Neural cell (in vitro differentiated cells): ENCODE measurements around the gene ERAL1. TPM values are rescaled to one million over a fixed set of nuclear protein-coding genes. Genes with fewer than 3 reads are reported as not detected.

Experiments
- H2AFZ ChIP-seq: fragments of 200-600, 300-800 bp; sonication (generic), shearing (Covaris generic); 2 replicates; pipeline ENCODE4 v1.6.0; 2014; ENCODE audit warnings: low read depth, mild to moderate bottlenecking, antibody characterized with exemption, low read length, moderate library complexity
- H3F3A ChIP-seq: fragments of 200-600 bp; shearing (Covaris generic); 2 replicates; pipeline ENCODE4 v1.6.1; 2016; ENCODE audit warnings: mild to moderate bottlenecking, moderate library complexity, mixed read lengths, antibody characterized with exemption, low read length; ENCODE audit not compliant: insufficient read depth, poor library complexity, severe bottlenecking
- H3K27ac ChIP-seq: fragments of 200-600, 300-800 bp; sonication (generic), shearing (Covaris generic); 2 replicates; pipeline ENCODE4 v1.5.1; 2014; ENCODE audit warnings: mild to moderate bottlenecking, low read length, moderate library complexity
- H3K27me3 ChIP-seq: fragments of 300-800, 200-600 bp; sonication (generic), shearing (Covaris generic); 2 replicates; pipeline ENCODE4 v1.6.0; 2014; ENCODE audit warnings: mild to moderate bottlenecking, low read depth, low read length, moderate library complexity; ENCODE audit not compliant: insufficient read depth
- H3K36me3 ChIP-seq: fragments of 300-800, 200-600 bp; sonication (generic), shearing (Covaris generic); 2 replicates; pipeline ENCODE4 v1.5.1; 2014; ENCODE audit warnings: mild to moderate bottlenecking, antibody characterized with exemption, low read length, moderate library complexity; ENCODE audit not compliant: insufficient read depth
- H3K4me2 ChIP-seq: fragments of 300-800, 200-600 bp; sonication (generic), shearing (Covaris generic); 2 replicates; pipeline ENCODE4 v1.6.0; 2014; ENCODE audit warnings: mild to moderate bottlenecking, low read length
- H3K4me3 ChIP-seq: fragments of 300-800, 200-600 bp; sonication (generic), shearing (Covaris generic); 2 replicates; pipeline ENCODE4 v1.5.1; 2014; ENCODE audit warnings: mild to moderate bottlenecking, low read length, moderate library complexity
- H3K79me2 ChIP-seq: fragments of 200-600 bp; shearing (Covaris generic); replicated peaks from 2 replicates; pipeline ENCODE4 v1.6.0; 2014; ENCODE audit warnings: mild to moderate bottlenecking, low read length, moderate library complexity; ENCODE audit not compliant: insufficient read depth
- H3K9ac ChIP-seq: fragments of 300-800, 200-600 bp; sonication (generic), shearing (Covaris generic); 2 replicates; pipeline ENCODE4 v1.6.1; 2016; ENCODE audit warnings: mild to moderate bottlenecking, low read length, mixed read lengths
- H3K9me2 ChIP-seq: fragments of 200-600 bp; shearing (Covaris generic); 2 replicates; pipeline ENCODE4 v1.6.1; 2016; ENCODE audit warnings: mild to moderate bottlenecking, low read length, mixed read lengths; ENCODE audit not compliant: insufficient read depth
- H3K9me3 ChIP-seq: fragments of 200-600, 300-800 bp; sonication (generic), shearing (Covaris generic); 2 replicates; pipeline ENCODE4 v1.6.1; 2016; ENCODE audit warnings: mild to moderate bottlenecking, mixed run types, low read length, moderate library complexity, mixed read lengths
- H4K20me1 ChIP-seq: fragments of 200-600 bp; shearing (Covaris generic); 2 replicates; pipeline ENCODE4 v1.6.1; 2016; ENCODE audit warnings: mild to moderate bottlenecking, mixed run types; ENCODE audit not compliant: insufficient read depth
- EP300 ChIP-seq: fragments of 450-650 bp; conservative IDR thresholded peaks from 2 replicates; pipeline ENCODE4 v1.6.1; 2014; ENCODE audit warnings: antibody characterized with exemption, mild to moderate bottlenecking, moderate library complexity; ENCODE audit not compliant: poor library complexity, severe bottlenecking
- EZH2 ChIP-seq: fragments of 200-600, 300-800 bp; shearing (Covaris generic), sonication (generic); IDR thresholded peaks from 2 replicates; pipeline ENCODE4 v1.6.1; 2014; ENCODE audit warnings: antibody characterized with exemption, low read length, borderline replicate concordance, mild to moderate bottlenecking; ENCODE audit not compliant: insufficient read depth, poor library complexity, severe bottlenecking
- MXI1 ChIP-seq: fragments of 450-650 bp; conservative IDR thresholded peaks from 2 replicates; pipeline ENCODE4 v1.6.1; 2014; ENCODE audit warnings: antibody characterized with exemption, mild to moderate bottlenecking; ENCODE audit not compliant: poor library complexity, severe bottlenecking
- POLR2AphosphoS5 ChIP-seq: IDR thresholded peaks from 2 replicates; pipeline ENCODE4 v1.6.1; 2012
- RAD21 ChIP-seq: fragments of 450-650 bp; conservative IDR thresholded peaks from 2 replicates; pipeline ENCODE4 v1.6.1; 2014; ENCODE audit warnings: antibody characterized with exemption, mild to moderate bottlenecking, moderate library complexity
- SMC3 ChIP-seq: fragments of 450-650 bp; conservative IDR thresholded peaks from 2 replicates; pipeline ENCODE4 v1.6.1; 2014; ENCODE audit warnings: antibody characterized with exemption, mild to moderate bottlenecking, moderate library complexity; ENCODE audit not compliant: poor library complexity
- TAF1 ChIP-seq: IDR thresholded peaks from 2 replicates; pipeline ENCODE4 v1.6.1; 2012; ENCODE audit warnings: low read depth
- polyA plus RNA-seq: library from polyadenylated mRNA; depleted of rRNA; stranded (reverse); fragments of >200 nt; gene quantifications from 2 replicates; pipeline ENCODE4 v1.2.3, GENCODE V29; 2014
- TF ChIP-seq, protein P1 (sequence below): fragments of 450-650 bp; IDR thresholded peaks from 2 replicates; pipeline ENCODE4 v1.5.1; 2014; ENCODE audit warnings: antibody characterized with exemption, mild to moderate bottlenecking, moderate library complexity; ENCODE audit not compliant: poor library complexity, severe bottlenecking
- TF ChIP-seq, protein P2 (sequence below): IDR thresholded peaks from 2 replicates; pipeline ENCODE4 v1.6.1; 2012; ENCODE audit warnings: borderline replicate concordance

Gene ERAL1
- polyA plus RNA-seq, 1 donor from 2014 or later, result 31.8 TPM

DNA sequence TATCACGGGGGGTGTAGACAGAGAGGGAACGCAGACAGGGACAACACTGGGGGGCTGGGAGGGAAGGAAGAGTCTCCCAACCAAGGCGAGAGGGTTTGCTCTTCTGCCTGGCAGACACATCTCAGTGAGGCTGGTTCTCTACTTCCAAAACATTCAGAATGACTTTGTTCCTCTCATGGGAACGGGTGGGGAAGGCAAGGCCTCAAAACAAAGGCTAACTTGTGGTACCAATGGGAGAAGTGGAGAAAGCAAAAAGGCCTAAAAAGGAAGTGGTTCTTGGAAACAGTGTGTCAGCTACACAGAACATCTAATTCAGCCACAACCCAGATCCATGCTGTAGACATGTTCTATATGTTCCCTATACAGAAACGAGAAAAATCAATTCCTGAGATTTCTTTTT is 35.2 kb downstream of the ERAL1 start (continued):
- TF ChIP-seq EZH2 (no peak), POLR2AphosphoS5 (no peak)

DNA sequence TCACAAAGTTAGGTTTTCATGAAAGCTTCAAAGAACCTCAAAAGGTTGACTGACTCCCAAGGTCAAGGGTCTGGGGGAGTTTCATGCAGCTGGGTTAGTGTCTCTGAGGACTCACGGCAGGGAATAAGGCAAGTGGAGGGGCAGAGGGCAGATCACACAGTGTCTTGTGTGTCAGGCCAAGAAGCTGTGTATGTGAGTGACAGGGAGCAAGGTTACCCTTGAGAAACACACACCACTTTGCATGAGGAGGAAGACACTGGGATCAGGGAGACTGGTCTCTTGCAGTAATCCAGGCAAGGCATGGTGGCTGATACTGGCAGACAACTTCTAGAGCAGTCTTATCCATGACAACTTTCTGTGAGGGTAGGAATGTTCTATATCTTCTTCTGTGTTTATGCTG is 36.4 kb downstream of the ERAL1 start:
- TF ChIP-seq MXI1 (no peak), SMC3 (no peak), RAD21 (no peak), POLR2AphosphoS5 (no peak), EZH2 (no peak), EP300 (no peak), TAF1 (no peak)
- TF ChIP-seq, protein P1, sequence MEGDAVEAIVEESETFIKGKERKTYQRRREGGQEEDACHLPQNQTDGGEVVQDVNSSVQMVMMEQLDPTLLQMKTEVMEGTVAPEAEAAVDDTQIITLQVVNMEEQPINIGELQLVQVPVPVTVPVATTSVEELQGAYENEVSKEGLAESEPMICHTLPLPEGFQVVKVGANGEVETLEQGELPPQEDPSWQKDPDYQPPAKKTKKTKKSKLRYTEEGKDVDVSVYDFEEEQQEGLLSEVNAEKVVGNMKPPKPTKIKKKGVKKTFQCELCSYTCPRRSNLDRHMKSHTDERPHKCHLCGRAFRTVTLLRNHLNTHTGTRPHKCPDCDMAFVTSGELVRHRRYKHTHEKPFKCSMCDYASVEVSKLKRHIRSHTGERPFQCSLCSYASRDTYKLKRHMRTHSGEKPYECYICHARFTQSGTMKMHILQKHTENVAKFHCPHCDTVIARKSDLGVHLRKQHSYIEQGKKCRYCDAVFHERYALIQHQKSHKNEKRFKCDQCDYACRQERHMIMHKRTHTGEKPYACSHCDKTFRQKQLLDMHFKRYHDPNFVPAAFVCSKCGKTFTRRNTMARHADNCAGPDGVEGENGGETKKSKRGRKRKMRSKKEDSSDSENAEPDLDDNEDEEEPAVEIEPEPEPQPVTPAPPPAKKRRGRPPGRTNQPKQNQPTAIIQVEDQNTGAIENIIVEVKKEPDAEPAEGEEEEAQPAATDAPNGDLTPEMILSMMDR, result no peak
- TF ChIP-seq, protein P2, sequence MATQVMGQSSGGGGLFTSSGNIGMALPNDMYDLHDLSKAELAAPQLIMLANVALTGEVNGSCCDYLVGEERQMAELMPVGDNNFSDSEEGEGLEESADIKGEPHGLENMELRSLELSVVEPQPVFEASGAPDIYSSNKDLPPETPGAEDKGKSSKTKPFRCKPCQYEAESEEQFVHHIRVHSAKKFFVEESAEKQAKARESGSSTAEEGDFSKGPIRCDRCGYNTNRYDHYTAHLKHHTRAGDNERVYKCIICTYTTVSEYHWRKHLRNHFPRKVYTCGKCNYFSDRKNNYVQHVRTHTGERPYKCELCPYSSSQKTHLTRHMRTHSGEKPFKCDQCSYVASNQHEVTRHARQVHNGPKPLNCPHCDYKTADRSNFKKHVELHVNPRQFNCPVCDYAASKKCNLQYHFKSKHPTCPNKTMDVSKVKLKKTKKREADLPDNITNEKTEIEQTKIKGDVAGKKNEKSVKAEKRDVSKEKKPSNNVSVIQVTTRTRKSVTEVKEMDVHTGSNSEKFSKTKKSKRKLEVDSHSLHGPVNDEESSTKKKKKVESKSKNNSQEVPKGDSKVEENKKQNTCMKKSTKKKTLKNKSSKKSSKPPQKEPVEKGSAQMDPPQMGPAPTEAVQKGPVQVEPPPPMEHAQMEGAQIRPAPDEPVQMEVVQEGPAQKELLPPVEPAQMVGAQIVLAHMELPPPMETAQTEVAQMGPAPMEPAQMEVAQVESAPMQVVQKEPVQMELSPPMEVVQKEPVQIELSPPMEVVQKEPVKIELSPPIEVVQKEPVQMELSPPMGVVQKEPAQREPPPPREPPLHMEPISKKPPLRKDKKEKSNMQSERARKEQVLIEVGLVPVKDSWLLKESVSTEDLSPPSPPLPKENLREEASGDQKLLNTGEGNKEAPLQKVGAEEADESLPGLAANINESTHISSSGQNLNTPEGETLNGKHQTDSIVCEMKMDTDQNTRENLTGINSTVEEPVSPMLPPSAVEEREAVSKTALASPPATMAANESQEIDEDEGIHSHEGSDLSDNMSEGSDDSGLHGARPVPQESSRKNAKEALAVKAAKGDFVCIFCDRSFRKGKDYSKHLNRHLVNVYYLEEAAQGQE, result no peak
- Histone ChIP-seq H3K9me2 (no peaks in the 10 kb centered on the region), H3F3A (no peaks in the 10 kb centered on the region), H3K27me3 (no peaks in the 10 kb centered on the region), H2AFZ (no peak overlapping the region), H3K4me2 (no peak overlapping the region), H3K27ac (no peak overlapping the region), H3K9ac (no peak overlapping the region), H3K4me3 (no peak overlapping the region), H3K79me2 (peaks cover 18% of the 10 kb centered on the region), H3K9me3 (no peaks in the 10 kb centered on the region), H4K20me1 (no peaks in the 10 kb centered on the region), H3K36me3 (no peaks in the 10 kb centered on the region)

DNA sequence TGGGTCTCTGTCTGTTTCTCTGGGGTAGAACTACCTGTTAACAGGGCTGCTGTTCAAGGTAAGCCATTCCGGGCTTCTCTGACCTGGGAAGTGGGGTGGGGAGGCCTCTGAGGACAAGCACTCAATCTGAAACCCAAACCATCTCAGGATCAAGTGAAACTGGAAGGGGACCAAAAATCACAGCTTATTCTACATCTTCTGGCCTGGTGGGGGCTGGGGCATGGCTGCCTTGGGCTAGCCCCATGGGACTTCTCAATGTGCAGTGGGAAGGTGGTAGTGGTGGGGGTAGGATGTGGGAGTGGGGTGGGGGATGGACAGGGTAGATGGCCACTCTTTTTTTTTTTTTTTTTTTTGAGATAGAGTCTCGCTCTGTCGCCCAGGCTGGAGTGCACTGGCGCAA is 37.2 kb downstream of the ERAL1 start:
- Histone ChIP-seq H3K9me2 (no peaks in the 10 kb centered on the region), H3K9me3 (no peaks in the 10 kb centered on the region), H3K9ac (no peak overlapping the region), H3K79me2 (peaks cover 25% of the 10 kb centered on the region), H2AFZ (no peak overlapping the region), H3K4me2 (no peak overlapping the region), H3K36me3 (no peaks in the 10 kb centered on the region), H3K27ac (no peak overlapping the region), H4K20me1 (no peaks in the 10 kb centered on the region), H3K27me3 (no peaks in the 10 kb centered on the region), H3F3A (no peaks in the 10 kb centered on the region), H3K4me3 (no peak overlapping the region)
- no peak for TF ChIP-seq MXI1
- TF ChIP-seq POLR2AphosphoS5, result no peak
- TF ChIP-seq, protein P1, result no peak
- no peak for TF ChIP-seq SMC3
- TF ChIP-seq EP300, result no peak
- no peak for TF ChIP-seq RAD21
- TF ChIP-seq EZH2, result no peak
- no peak for TF ChIP-seq TAF1
- TF ChIP-seq, protein P2, result no peak
